ENCODE results near the gene TCF7L2.
"Not testable (repeated sequence)": the region's sequence is repeated elsewhere in the genome, so short reads cannot be mapped to it uniquely, and the experiment has no call there.

Gene TCF7L2

GRCh38 chr10:113056030-113056429 lies 106.0 kb downstream of the TCF7L2 start:
- TF ChIP-seq POLR2AphosphoS5 (IDR thresholded peaks at IDR 0.05; ENCODE audit: low read depth, low read length): no peak
- no peak for TF ChIP-seq POLR2A (IDR thresholded peaks at IDR 0.05; ENCODE audit: low read depth, low read length)
- TF ChIP-seq TAF1 (IDR thresholded peaks at IDR 0.05; ENCODE audit: borderline replicate concordance, low read depth, low read length): no peak
- no peak for DNase-seq (ENCODE audit: insufficient read length)
- no peak for FAIRE-seq

DNA sequence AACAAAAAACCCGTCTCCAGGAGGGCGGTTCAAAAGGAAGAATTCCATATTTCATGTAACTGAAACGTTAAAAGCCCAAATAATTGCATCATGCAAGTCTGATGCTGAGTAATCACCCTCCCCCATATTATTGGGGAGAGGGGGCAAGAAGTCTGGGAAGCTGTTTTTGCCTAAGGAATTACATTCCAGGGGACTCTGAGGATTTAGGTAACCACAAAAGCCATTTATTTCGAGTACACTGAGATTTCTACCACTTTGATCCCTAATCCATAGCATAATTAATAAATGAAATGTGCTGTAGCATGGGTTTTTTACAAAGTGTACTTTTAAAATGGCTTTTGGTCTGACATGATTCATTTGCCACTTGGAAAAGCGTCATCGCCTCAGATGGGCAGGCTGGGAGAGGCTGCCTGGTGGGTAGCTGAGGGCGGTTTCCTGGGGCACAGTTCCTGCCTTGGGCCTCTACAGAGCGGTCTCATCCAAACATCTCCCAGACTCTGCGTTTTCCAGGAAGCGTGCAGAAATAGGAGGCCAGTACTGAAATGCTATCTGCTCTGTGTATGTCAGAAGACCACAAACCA lies 106.5 kb downstream of the TCF7L2 start:
- FAIRE-seq (no peak), DNase-seq (ENCODE audit: insufficient read length) (no peak)
- no peak for TF ChIP-seq POLR2A (IDR thresholded peaks at IDR 0.05; ENCODE audit: low read depth, low read length)

GRCh38 chr10:113057948-113058522 lies 108.0 kb downstream of the TCF7L2 start:
- DNase-seq (ENCODE audit: insufficient read length) (no peak), FAIRE-seq (no peak)
- no peak for TF ChIP-seq POLR2AphosphoS5 (IDR thresholded peaks at IDR 0.05; ENCODE audit: low read depth, low read length)
- TF ChIP-seq POLR2A (IDR thresholded peaks at IDR 0.05; ENCODE audit: low read depth, low read length): no peak
- TF ChIP-seq TAF1 (IDR thresholded peaks at IDR 0.05; ENCODE audit: borderline replicate concordance, low read depth, low read length): no peak

DNA sequence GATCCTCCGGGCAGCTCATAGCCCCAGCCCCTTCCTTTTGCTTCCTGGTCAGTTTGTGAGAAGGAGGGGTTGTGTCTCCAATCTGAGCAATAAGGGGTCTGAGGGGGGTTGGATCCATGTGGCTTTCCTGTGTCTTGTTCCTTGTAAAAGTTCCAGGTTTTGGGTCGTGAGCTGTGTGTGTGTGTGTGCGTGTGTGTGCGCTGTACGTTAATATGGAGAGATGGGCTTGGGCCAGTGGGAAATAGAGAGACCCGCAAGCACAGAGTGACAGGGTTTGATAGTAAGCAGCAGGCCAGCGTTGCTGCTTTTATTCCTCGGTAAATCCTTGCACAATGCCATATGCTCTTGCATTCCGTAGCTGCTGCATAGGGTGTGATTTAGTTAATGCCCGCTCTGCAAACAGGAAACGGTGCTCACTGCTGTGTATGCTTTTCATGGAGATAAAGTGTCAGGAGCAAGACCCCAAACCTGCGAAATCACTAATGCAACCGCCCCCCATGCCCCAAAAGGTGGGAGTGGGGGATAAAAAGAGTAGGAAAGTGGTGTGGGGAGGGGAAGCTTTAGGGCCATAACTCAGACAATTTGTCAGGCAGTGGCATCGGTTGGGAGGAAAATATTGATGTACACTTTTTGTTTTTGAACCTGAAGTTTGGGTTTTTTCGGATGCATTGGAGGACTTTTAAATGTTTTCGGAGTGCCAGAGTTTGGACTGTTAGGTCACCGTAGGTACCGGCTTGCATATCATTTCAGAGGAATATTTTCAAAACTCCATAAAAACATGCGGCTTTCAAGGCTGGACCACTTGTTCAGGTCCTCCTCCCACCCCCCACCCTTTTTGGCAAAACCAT lies 108.7 kb downstream of the TCF7L2 start:
- no peak for FAIRE-seq
- no peak for DNase-seq (ENCODE audit: insufficient read length)
- TF ChIP-seq POLR2AphosphoS5 (IDR thresholded peaks at IDR 0.05; ENCODE audit: low read depth, low read length) (no peak), POLR2A (IDR thresholded peaks at IDR 0.05; ENCODE audit: low read depth, low read length) (no peak), TAF1 (IDR thresholded peaks at IDR 0.05; ENCODE audit: borderline replicate concordance, low read depth, low read length) (no peak)

DNA sequence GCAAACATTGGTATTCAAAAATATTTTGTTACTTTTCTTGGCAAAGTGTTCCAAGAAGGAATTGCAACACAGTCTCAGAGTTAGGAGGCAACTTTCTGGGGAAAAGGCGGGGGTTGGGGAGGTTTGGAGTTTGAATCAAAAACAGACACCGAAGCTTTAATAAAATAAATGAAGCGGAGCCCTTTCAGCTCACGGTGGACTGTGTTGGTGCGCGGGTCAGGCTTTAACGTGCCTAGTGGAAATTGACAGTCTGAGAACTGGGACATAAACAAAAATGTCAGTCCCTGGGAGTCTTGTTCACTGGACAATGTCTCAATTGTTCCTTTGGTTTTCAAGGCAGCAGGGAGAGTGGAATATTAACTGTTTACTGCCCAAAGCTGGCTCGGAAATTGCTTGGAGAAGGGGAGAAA lies 109.3 kb downstream of the TCF7L2 start:
- DNase-seq (ENCODE audit: insufficient read length) (no peak), FAIRE-seq (no peak)
- no peak for TF ChIP-seq POLR2AphosphoS5 (IDR thresholded peaks at IDR 0.05; ENCODE audit: low read depth, low read length)
- TF ChIP-seq POLR2A (IDR thresholded peaks at IDR 0.05; ENCODE audit: low read depth, low read length): no peak
- TF ChIP-seq TAF1 (IDR thresholded peaks at IDR 0.05; ENCODE audit: borderline replicate concordance, low read depth, low read length): no peak

GRCh38 chr10:113060201-113061053 lies 110.4 kb downstream of the TCF7L2 start:
- DNase-seq (ENCODE audit: insufficient read length) (no peak), FAIRE-seq (no peak)
- no peak for TF ChIP-seq POLR2AphosphoS5 (IDR thresholded peaks at IDR 0.05; ENCODE audit: low read depth, low read length)
- no peak for TF ChIP-seq TAF1 (IDR thresholded peaks at IDR 0.05; ENCODE audit: borderline replicate concordance, low read depth, low read length)
- TF ChIP-seq POLR2A (IDR thresholded peaks at IDR 0.05; ENCODE audit: low read depth, low read length): no peak

GRCh38 chr10:113061054-113061430 lies 111.0 kb downstream of the TCF7L2 start:
- FAIRE-seq: no peak
- TF ChIP-seq POLR2A (IDR thresholded peaks at IDR 0.05; ENCODE audit: low read depth, low read length) (no peak), POLR2AphosphoS5 (IDR thresholded peaks at IDR 0.05; ENCODE audit: low read depth, low read length) (no peak), TAF1 (IDR thresholded peaks at IDR 0.05; ENCODE audit: borderline replicate concordance, low read depth, low read length) (no peak)
- no peak for DNase-seq (ENCODE audit: insufficient read length)

GRCh38 chr10:113061557-113061956 lies 111.5 kb downstream of the TCF7L2 start:
- DNase-seq (ENCODE audit: insufficient read length) (no peak), FAIRE-seq (no peak)
- TF ChIP-seq POLR2A (IDR thresholded peaks at IDR 0.05; ENCODE audit: low read depth, low read length) (no peak), POLR2AphosphoS5 (IDR thresholded peaks at IDR 0.05; ENCODE audit: low read depth, low read length) (no peak), TAF1 (IDR thresholded peaks at IDR 0.05; ENCODE audit: borderline replicate concordance, low read depth, low read length) (no peak)

GRCh38 chr10:113063043-113063967 lies 113.3 kb downstream of the TCF7L2 start:
- TF ChIP-seq POLR2A (IDR thresholded peaks at IDR 0.05; ENCODE audit: low read depth, low read length) (no peak), POLR2AphosphoS5 (IDR thresholded peaks at IDR 0.05; ENCODE audit: low read depth, low read length) (no peak), TAF1 (IDR thresholded peaks at IDR 0.05; ENCODE audit: borderline replicate concordance, low read depth, low read length) (no peak)
- FAIRE-seq (no peak), DNase-seq (ENCODE audit: insufficient read length) (no peak)

DNA sequence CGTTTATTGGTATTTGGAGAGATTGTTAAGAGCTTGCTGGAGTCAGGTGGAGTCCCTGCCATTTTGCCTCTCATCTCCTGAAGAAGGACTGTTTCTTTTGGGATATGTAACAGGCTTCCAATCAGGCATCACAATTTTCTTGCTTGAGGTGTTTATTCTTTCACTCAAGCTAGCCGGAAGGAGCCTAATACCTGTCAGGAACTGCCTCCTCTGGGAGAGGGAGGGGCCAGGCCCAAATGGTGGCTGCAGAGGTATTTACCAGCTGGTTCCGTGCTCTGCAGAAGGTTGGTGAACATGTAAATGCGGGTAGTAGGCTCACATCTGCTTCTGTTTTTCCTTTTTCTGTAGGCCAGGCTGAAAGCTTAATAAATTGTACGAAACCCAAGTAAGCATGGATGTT lies 114.0 kb downstream of the TCF7L2 start:
- DNase-seq (ENCODE audit: insufficient read length): no peak
- no peak for TF ChIP-seq POLR2AphosphoS5 (IDR thresholded peaks at IDR 0.05; ENCODE audit: low read depth, low read length)
- no peak for TF ChIP-seq POLR2A (IDR thresholded peaks at IDR 0.05; ENCODE audit: low read depth, low read length)
- TF ChIP-seq TAF1 (IDR thresholded peaks at IDR 0.05; ENCODE audit: borderline replicate concordance, low read depth, low read length): no peak
- FAIRE-seq: no peak

GRCh38 chr10:113066120-113066519 lies 116.1 kb downstream of the TCF7L2 start:
- not testable (repeated sequence) for DNase-seq (ENCODE audit: insufficient read length); FAIRE-seq

Data from GM12892 (cell line).